ENCODE measurements around the gene PDE7B.

Gene PDE7B

GRCh38 chr6:136228814-136229213 lies 377.3 kb downstream of the PDE7B start:
- H3K36me3 ChIP-seq (ENCODE audit: control insufficient read depth, insufficient read depth, low read length), result peaks cover 3% of the 10 kb centered on the region
- H3K4me3 ChIP-seq (replicated peaks; ENCODE audit: low read depth, low read length), result no peak overlapping the region
- DNase-seq (ENCODE audit: extremely low read depth, insufficient read length), result no peak
- no peak for TF ChIP-seq CTCF (IDR thresholded peaks at IDR 0.05; ENCODE audit: insufficient read depth, low read length, poor library complexity, severe bottlenecking)
- H3K27me3 ChIP-seq (replicated peaks; ENCODE audit: control insufficient read depth, insufficient read depth, low read length), result no peaks in the 10 kb centered on the region

GRCh38 chr6:136230219-136230853 lies 378.8 kb downstream of the PDE7B start:
- no peak for DNase-seq (ENCODE audit: extremely low read depth, insufficient read length)
- TF ChIP-seq CTCF (IDR thresholded peaks at IDR 0.05; ENCODE audit: insufficient read depth, low read length, poor library complexity, severe bottlenecking), result no peak
- Histone ChIP-seq H3K27me3 (replicated peaks; ENCODE audit: control insufficient read depth, insufficient read depth, low read length) (no peaks in the 10 kb centered on the region), H3K4me3 (replicated peaks; ENCODE audit: low read depth, low read length) (no peak overlapping the region), H3K36me3 (ENCODE audit: control insufficient read depth, insufficient read depth, low read length) (peaks cover 3% of the 10 kb centered on the region)

- H3K27me3 ChIP-seq (replicated peaks; ENCODE audit: control insufficient read depth, insufficient read depth, low read length), result no peaks in the 10 kb centered on the region
- H3K36me3 ChIP-seq (ENCODE audit: control insufficient read depth, insufficient read depth, low read length), result peaks cover 3% of the 10 kb centered on the region
- no peak overlapping the region for H3K4me3 ChIP-seq (replicated peaks; ENCODE audit: low read depth, low read length)
- no peak for TF ChIP-seq CTCF (IDR thresholded peaks at IDR 0.05; ENCODE audit: insufficient read depth, low read length, poor library complexity, severe bottlenecking)
- DNase-seq (ENCODE audit: extremely low read depth, insufficient read length), result no peak
Observed at GRCh38 chr6:136232701-136233100, 381.2 kb downstream of the PDE7B start.

- Histone ChIP-seq H3K4me3 (replicated peaks; ENCODE audit: low read depth, low read length) (no peak overlapping the region), H3K27me3 (replicated peaks; ENCODE audit: control insufficient read depth, insufficient read depth, low read length) (no peaks in the 10 kb centered on the region), H3K36me3 (ENCODE audit: control insufficient read depth, insufficient read depth, low read length) (peaks cover 3% of the 10 kb centered on the region)
- TF ChIP-seq CTCF (IDR thresholded peaks at IDR 0.05; ENCODE audit: insufficient read depth, low read length, poor library complexity, severe bottlenecking), result no peak
- DNase-seq (ENCODE audit: extremely low read depth, insufficient read length), result no peak
Observed at GRCh38 chr6:136235233-136235564, 383.7 kb downstream of the PDE7B start.

GRCh38 chr6:136236466-136237293 lies 385.2 kb downstream of the PDE7B start:
- Histone ChIP-seq H3K36me3 (ENCODE audit: control insufficient read depth, insufficient read depth, low read length) (peaks cover 3% of the 10 kb centered on the region), H3K4me3 (replicated peaks; ENCODE audit: low read depth, low read length) (no peak overlapping the region)
- DNase-seq (ENCODE audit: extremely low read depth, insufficient read length), result no peak

More at GRCh38 chr6:136236466-136237293, 385.2 kb downstream of the PDE7B start:
- TF ChIP-seq CTCF (IDR thresholded peaks at IDR 0.05; ENCODE audit: insufficient read depth, low read length, poor library complexity, severe bottlenecking), result no peak
- H3K27me3 ChIP-seq (replicated peaks; ENCODE audit: control insufficient read depth, insufficient read depth, low read length), result no peaks in the 10 kb centered on the region

All from GM06990 (cell line).